Neural cell (in vitro differentiated cells): Measurements from ENCODE around the gene IGF2R.

Experiments
- EP300 ChIP-seq: fragments of 450-650 bp; conservative IDR thresholded peaks from 2 replicates; pipeline ENCODE4 v1.6.1; 2014; ENCODE audit warnings: antibody characterized with exemption, mild to moderate bottlenecking, moderate library complexity; ENCODE audit not compliant: poor library complexity, severe bottlenecking
- EZH2 ChIP-seq: fragments of 200-600, 300-800 bp; shearing (Covaris generic), sonication (generic); IDR thresholded peaks from 2 replicates; pipeline ENCODE4 v1.6.1; 2014; ENCODE audit warnings: antibody characterized with exemption, low read length, borderline replicate concordance, mild to moderate bottlenecking; ENCODE audit not compliant: insufficient read depth, poor library complexity, severe bottlenecking
- POLR2AphosphoS5 ChIP-seq: IDR thresholded peaks from 2 replicates; pipeline ENCODE4 v1.6.1; 2012
- RAD21 ChIP-seq: fragments of 450-650 bp; conservative IDR thresholded peaks from 2 replicates; pipeline ENCODE4 v1.6.1; 2014; ENCODE audit warnings: antibody characterized with exemption, mild to moderate bottlenecking, moderate library complexity
- TF ChIP-seq, protein P1 (sequence below): fragments of 450-650 bp; IDR thresholded peaks from 2 replicates; pipeline ENCODE4 v1.5.1; 2014; ENCODE audit warnings: antibody characterized with exemption, mild to moderate bottlenecking, moderate library complexity; ENCODE audit not compliant: poor library complexity, severe bottlenecking

DNA sequence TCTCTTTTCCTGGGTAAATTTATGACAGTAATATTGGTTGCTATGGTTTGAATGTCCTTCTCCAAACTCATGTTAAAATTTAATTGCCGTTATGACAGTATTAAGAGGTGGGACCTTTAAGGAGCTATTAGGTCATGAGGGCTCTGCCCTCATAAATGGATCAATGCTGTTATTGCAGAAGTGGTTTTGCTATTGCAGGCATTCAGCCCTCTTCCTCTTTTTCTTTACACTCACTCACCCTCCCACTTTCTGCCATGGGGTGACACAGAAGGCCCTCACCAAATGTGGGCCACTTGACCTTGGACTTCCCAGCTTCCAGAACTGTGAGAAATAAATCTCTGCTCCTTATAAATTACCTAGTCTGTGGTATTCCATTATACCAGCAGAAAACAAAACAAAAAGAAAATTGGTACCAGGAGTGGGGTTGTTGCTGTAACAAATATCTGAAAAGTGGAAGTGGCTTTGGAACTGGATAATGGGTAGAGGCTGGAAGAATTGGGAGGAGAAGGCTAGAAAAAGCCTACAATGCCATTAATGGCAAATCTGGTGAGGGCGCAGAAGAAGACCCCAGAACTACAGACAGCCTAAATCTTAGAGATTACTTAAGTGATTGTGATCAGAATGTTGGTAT, 24.8 kb upstream of the IGF2R start:
- TF ChIP-seq POLR2AphosphoS5 = no peak
- TF ChIP-seq, protein P1, sequence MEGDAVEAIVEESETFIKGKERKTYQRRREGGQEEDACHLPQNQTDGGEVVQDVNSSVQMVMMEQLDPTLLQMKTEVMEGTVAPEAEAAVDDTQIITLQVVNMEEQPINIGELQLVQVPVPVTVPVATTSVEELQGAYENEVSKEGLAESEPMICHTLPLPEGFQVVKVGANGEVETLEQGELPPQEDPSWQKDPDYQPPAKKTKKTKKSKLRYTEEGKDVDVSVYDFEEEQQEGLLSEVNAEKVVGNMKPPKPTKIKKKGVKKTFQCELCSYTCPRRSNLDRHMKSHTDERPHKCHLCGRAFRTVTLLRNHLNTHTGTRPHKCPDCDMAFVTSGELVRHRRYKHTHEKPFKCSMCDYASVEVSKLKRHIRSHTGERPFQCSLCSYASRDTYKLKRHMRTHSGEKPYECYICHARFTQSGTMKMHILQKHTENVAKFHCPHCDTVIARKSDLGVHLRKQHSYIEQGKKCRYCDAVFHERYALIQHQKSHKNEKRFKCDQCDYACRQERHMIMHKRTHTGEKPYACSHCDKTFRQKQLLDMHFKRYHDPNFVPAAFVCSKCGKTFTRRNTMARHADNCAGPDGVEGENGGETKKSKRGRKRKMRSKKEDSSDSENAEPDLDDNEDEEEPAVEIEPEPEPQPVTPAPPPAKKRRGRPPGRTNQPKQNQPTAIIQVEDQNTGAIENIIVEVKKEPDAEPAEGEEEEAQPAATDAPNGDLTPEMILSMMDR = no peak
- no peak for TF ChIP-seq EP300
- TF ChIP-seq EZH2 = no peak
- TF ChIP-seq RAD21 = no peak
